MM.1S (cell line): Measurements from ENCODE around the gene STON2.

ENCODE experiments used
- CTCF ChIP-seq: fragments of 300-600 bp; sonication (generic); IDR thresholded peaks from 2 replicates; pipeline ENCODE4 v1.5.1; 2016; ENCODE audit warnings: antibody characterized with exemption, low read length, mixed read lengths
- EZH2 ChIP-seq: fragments of 300-600 bp; sonication (generic); optimal IDR thresholded peaks from 2 replicates; pipeline ENCODE3; 2017; ENCODE audit warnings: low read depth, mild to moderate bottlenecking, antibody characterized with exemption, low read length, mixed read lengths
- EZH2phosphoT487 ChIP-seq: fragments of 300-600 bp; sonication (generic); IDR thresholded peaks from 2 replicates; pipeline ENCODE4 v1.6.1; 2018; ENCODE audit warnings: antibody characterized with exemption, low read length

DNA sequence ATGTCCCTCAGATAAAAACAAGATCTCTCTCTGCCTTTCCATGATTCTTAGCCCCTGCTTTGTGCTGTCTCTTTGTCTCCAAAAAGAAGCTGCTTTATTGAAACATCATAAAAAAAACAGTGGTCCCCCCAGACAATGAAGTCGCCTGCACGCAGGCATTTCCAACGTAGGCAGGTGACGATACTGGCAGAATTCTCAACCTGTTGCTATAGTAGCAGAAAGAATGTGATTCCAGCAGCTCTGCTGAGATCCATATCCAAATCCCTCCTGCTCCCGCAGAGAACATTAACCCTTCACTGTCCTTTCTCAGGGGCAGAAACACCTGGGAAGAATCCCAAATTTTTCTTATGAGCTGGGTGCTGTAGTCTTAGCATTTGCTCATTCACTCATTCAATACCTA lies 84.8 kb downstream of the STON2 start:
- TF ChIP-seq CTCF (no peak), EZH2 (no peak), EZH2phosphoT487 (no peak)
